ENCODE data around the gene DMKN.
A peak's percentile ranks its signal among the peaks of the same experiment; 100 is the strongest.

The DMKN gene

DNA sequence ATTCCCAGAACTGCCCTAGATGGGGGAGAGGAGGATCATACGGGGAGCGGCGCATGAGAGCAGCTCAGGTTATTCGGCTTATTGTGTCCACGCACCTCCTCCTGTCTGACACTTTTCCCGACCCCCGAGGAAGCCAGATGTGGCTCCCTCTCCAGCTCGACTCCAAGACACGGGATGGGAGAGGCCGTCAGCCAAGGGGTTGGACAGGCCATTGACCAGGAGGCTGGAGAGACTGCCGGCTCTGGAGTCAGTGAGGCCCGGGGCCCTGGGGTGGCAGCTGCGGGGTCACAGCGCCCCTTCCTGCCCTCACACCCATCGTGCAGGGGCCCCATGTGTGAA is 2.9 kb downstream of the DMKN start:
- H3K9me3 ChIP-seq = no peaks in the 10 kb centered on the region
- peaks cover 0 to 47% of the 10 kb centered on the region in 2 donors for H3K27me3 ChIP-seq
- H3K4me1 ChIP-seq = peaks cover 0 to 20% (median 8%) of the 10 kb centered on the region in 4 donors
- no peak overlapping the region for H3K27ac ChIP-seq
- intact Hi-C loops (cut with DNase I; ENCODE audit: low total_unique reads) = no loop called here
- TF ChIP-seq, protein P1, sequence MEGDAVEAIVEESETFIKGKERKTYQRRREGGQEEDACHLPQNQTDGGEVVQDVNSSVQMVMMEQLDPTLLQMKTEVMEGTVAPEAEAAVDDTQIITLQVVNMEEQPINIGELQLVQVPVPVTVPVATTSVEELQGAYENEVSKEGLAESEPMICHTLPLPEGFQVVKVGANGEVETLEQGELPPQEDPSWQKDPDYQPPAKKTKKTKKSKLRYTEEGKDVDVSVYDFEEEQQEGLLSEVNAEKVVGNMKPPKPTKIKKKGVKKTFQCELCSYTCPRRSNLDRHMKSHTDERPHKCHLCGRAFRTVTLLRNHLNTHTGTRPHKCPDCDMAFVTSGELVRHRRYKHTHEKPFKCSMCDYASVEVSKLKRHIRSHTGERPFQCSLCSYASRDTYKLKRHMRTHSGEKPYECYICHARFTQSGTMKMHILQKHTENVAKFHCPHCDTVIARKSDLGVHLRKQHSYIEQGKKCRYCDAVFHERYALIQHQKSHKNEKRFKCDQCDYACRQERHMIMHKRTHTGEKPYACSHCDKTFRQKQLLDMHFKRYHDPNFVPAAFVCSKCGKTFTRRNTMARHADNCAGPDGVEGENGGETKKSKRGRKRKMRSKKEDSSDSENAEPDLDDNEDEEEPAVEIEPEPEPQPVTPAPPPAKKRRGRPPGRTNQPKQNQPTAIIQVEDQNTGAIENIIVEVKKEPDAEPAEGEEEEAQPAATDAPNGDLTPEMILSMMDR (IDR thresholded peaks at IDR 0.05) = no peak
- DNase-seq = no peak
- H3K36me3 ChIP-seq = peaks cover 0 to 4% (median 0%) of the 10 kb centered on the region in 3 donors
- peak overlapping the region; percentile 40 to 48 for H3K4me3 ChIP-seq

DNA sequence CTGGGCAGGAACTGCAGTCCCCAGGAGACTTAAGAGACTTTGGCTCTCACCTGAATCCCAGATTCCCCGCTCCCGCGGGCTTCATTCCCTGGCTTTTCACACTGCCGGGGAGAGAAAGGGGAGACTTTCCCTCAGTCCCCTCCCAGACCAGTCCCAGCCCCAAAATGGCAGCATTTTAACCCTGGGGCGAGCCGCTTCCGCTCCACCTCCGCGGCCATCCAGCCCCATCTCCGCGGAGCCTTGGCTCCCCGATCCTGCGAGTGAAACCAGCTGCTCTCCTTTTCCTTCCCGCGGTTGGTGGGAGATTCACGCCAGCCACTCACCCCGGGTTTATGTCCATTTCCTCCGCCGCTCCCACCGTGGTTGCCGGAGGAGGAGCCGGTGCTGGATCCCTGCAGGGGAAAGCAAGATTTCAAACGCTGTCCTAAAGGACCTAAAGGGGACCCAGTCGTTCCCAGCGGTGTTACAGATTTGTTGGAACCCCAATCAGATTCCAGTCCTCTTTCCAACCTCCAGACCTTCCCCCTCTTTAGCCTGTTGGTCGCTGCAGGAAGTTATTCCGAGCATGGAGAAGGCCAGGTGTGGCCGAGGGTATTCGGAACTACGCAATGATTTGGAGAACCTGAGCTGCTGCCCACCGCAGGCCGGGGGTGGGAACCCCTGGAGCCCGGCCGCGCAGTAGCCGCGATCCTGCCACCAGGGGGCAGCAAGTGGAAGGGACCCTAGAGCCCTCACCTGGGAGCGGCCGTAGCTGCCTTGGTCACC is 3.4 kb downstream of the DMKN start:
- Histone ChIP-seq H3K27me3 (peaks cover 0 to 47% of the 10 kb centered on the region in 2 donors), H3K27ac (peak overlapping the region; percentile 38 to 51)
- intact Hi-C loops (cut with DNase I; ENCODE audit: low total_unique reads) = no loop called here

GRCh38 chr19:35509018-35509652 is 4.3 kb downstream of the DMKN start:
- H3K27ac ChIP-seq = peak overlapping the region in 1 of 2 donors; percentile 12
- H3K27me3 ChIP-seq = peaks cover 0 to 42% of the 10 kb centered on the region in 2 donors
- peaks cover 0 to 10% (median 0%) of the 10 kb centered on the region in 3 donors for H3K36me3 ChIP-seq
- peak overlapping the region; percentile 40 to 48 for H3K4me3 ChIP-seq
- H3K4me1 ChIP-seq = peaks cover 0 to 17% (median 8%) of the 10 kb centered on the region in 4 donors
- DNase-seq = no peak
- TF ChIP-seq, protein P1 (IDR thresholded peaks at IDR 0.05) = no peak
- no peaks in the 10 kb centered on the region for H3K9me3 ChIP-seq
- intact Hi-C loops (cut with DNase I; ENCODE audit: low total_unique reads) = no loop called here

More for the DNA sequence above, 3.4 kb downstream of the DMKN start:
- Histone ChIP-seq H3K36me3 (peaks cover 0 to 10% (median 0%) of the 10 kb centered on the region in 3 donors), H3K4me3 (peak overlapping the region; percentile 40 to 48), H3K4me1 (peaks cover 0 to 20% (median 8%) of the 10 kb centered on the region in 4 donors), H3K9me3 (no peaks in the 10 kb centered on the region)
- DNase-seq = peak; percentile 49 to 74
- TF ChIP-seq, protein P1 (IDR thresholded peaks at IDR 0.05) = peak; percentile 81 to 91

DNA sequence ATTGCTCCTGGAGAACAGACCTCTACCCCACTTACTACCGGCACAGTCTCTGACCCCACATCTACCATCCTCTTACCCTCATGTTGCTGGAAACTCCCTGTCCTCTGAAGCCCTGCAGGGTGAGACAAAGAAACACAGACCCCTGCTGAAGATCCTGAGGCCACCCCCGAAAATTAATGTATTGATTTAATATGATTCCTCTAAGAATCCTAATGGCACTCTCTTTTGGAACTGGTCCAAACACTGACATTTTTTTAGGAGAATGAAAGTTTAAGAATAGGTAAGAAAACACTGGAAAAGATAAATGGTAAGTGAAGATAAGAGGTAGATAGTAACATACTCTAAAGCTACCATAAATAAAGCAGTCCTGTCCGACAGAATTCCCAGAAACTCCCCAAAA is 5.3 kb downstream of the DMKN start:
- no peak for DNase-seq
- Histone ChIP-seq H3K27me3 (peaks cover 0 to 32% of the 10 kb centered on the region in 2 donors), H3K27ac (no peak overlapping the region), H3K9me3 (no peaks in the 10 kb centered on the region), H3K36me3 (peaks cover 0 to 10% (median 0%) of the 10 kb centered on the region in 3 donors), H3K4me3 (no peak overlapping the region), H3K4me1 (peaks cover 0 to 17% (median 8%) of the 10 kb centered on the region in 4 donors)
- TF ChIP-seq, protein P1 (IDR thresholded peaks at IDR 0.05) = no peak
- intact Hi-C loops (cut with DNase I; ENCODE audit: low total_unique reads) = no loop called here

DNA sequence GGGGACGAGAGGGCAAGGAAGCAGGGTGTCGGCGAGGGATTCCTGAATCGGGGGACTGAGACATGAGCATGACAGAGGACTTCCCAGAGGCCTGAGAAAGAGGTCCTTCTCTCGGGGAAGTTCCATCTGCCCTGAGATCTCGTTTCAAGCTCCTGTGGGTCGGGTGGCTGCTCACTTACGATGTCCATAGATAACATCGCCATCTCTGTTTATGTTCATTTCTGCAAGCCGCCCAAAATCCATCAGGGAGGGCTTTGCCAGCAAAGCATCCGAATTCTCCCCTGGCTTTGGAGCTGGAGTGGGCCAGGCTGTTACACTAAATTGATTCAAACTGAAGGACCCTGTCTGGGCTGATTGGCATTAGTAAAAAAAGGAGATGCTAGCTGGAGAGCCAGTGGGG is 5.9 kb downstream of the DMKN start:
- peaks cover 0 to 27% of the 10 kb centered on the region in 2 donors for H3K27me3 ChIP-seq
- H3K36me3 ChIP-seq = peaks cover 0 to 15% (median 0%) of the 10 kb centered on the region in 3 donors
- intact Hi-C loops (cut with DNase I; ENCODE audit: low total_unique reads) = no loop called here
- H3K27ac ChIP-seq = no peak overlapping the region
- TF ChIP-seq, protein P1 (IDR thresholded peaks at IDR 0.05) = no peak
- no peak overlapping the region for H3K4me3 ChIP-seq
- DNase-seq = no peak
- H3K9me3 ChIP-seq = no peaks in the 10 kb centered on the region
- peaks cover 0 to 17% (median 8%) of the 10 kb centered on the region in 4 donors for H3K4me1 ChIP-seq

All from tibial artery (tissue), 4 donors.